Measurements from ENCODE around the gene SLX4.

Gene SLX4

GRCh38 chr16:3589991-3590701, 21.3 kb downstream of the SLX4 start:
- TF ChIP-seq ZFX (IDR thresholded peaks at IDR 0.05) (no peak), CTCF (conservative IDR thresholded peaks at IDR 0.05) (no peak)
- H3K27ac ChIP-seq: no peak overlapping the region

GRCh38 chr16:3589441-3589921, 21.9 kb downstream of the SLX4 start:
- TF ChIP-seq ZFX (IDR thresholded peaks at IDR 0.05) (no peak), CTCF (conservative IDR thresholded peaks at IDR 0.05) (no peak)
- no peak overlapping the region for H3K27ac ChIP-seq

- H3K27ac ChIP-seq: no peak overlapping the region
- TF ChIP-seq CTCF (conservative IDR thresholded peaks at IDR 0.05): no peak
- TF ChIP-seq ZFX (IDR thresholded peaks at IDR 0.05): no peak
These were observed 22.4 kb downstream of the SLX4 start for GRCh38 chr16:3589001-3589400.

- no peak overlapping the region for H3K27ac ChIP-seq
- TF ChIP-seq CTCF (conservative IDR thresholded peaks at IDR 0.05) (no peak), ZFX (IDR thresholded peaks at IDR 0.05) (no peak)
These were observed 23.8 kb downstream of the SLX4 start for GRCh38 chr16:3587547-3588110.

- no peak for TF ChIP-seq ZFX (IDR thresholded peaks at IDR 0.05)
- TF ChIP-seq CTCF (conservative IDR thresholded peaks at IDR 0.05): no peak
- H3K27ac ChIP-seq: no peak overlapping the region
These were observed 27.0 kb downstream of the SLX4 start for GRCh38 chr16:3584412-3584811.

GRCh38 chr16:3583303-3584038, 27.9 kb downstream of the SLX4 start:
- no peak overlapping the region for H3K27ac ChIP-seq
- no peak for TF ChIP-seq CTCF (conservative IDR thresholded peaks at IDR 0.05)

Data from C4-2B (cell line).